Common myeloid progenitor, CD34-positive (primary cell): ENCODE data around the gene GHRH.

ENCODE experiments used
- CTCF ChIA-PET: fragments of 350-600 bp; sonication (Branson Sonifier 250); formaldehyde crosslinking; loops from one replicate; lab custom pipeline; 2021; ENCODE audit warnings: antibody characterized with exemption; lab: Charles Lee
- POLR2A ChIA-PET: fragments of 350-600 bp; sonication (Branson Sonifier 250); formaldehyde crosslinking; loops from one replicate; lab custom pipeline; 2021; ENCODE audit warnings: antibody characterized with exemption; lab: Charles Lee
- DNase-seq, 3 donors: peaks; one replicate each; pipeline versions ENCODE4 v3.0.0 to v3.0.0-alpha.2; 2013
- H3K27ac ChIP-seq, 2 experiments: 1 replicate in 1 of 2; 2 replicates in 1 of 2; pipeline ENCODE4 v1.7.0; 2013; ENCODE audit warnings: inconsistent platforms in 2 of 2, low read length in 2 of 2, mild to moderate bottlenecking in 2 of 2, low read depth in 1 of 2, moderate library complexity in 1 of 2; ENCODE audit not compliant: severe bottlenecking in 2 of 2, insufficient read depth in 1 of 2, poor library complexity in 1 of 2
- H3K27me3 ChIP-seq, 5 experiments: replicated peaks in 2 of 5; 1 replicate in 3 of 5; 2 replicates in 2 of 5; pipeline versions ENCODE4 v1.6.1 to v1.7.0; 2013; ENCODE audit warnings: low read length in 4 of 5, mild to moderate bottlenecking in 2 of 5, moderate library complexity in 2 of 5, inconsistent platforms in 1 of 5; ENCODE audit not compliant: insufficient read depth in 5 of 5, control insufficient read depth in 4 of 5
- H3K36me3 ChIP-seq, 4 experiments: 1 replicate in 2 of 4; 2 replicates in 2 of 4; pipeline versions ENCODE4 v1.6.1 to v1.7.0; 2013; ENCODE audit warnings: low read length in 3 of 4, control low read depth in 1 of 4, mild to moderate bottlenecking in 1 of 4; ENCODE audit not compliant: control insufficient read depth in 4 of 4, insufficient read depth in 4 of 4
- H3K4me1 ChIP-seq, 4 experiments: 1 replicate in 3 of 4; 2 replicates in 1 of 4; pipeline versions ENCODE4 v1.6.1 to v1.7.1; 2013; ENCODE audit warnings: low read length in 3 of 4, mild to moderate bottlenecking in 3 of 4, control low read depth in 1 of 4, inconsistent platforms in 1 of 4, moderate library complexity in 1 of 4; ENCODE audit not compliant: control insufficient read depth in 4 of 4, insufficient read depth in 4 of 4; ENCODE audit errors: control extremely low read depth in 1 of 4
- H3K4me3 ChIP-seq, 7 experiments: 1 replicate in 4 of 7; 2 replicates in 3 of 7; pipeline versions ENCODE4 v1.5.1 to v1.7.0; 2013; ENCODE audit warnings: mild to moderate bottlenecking in 7 of 7, low read length in 6 of 7, moderate library complexity in 6 of 7, inconsistent platforms in 2 of 7, low read depth in 2 of 7, control low read depth in 1 of 7; ENCODE audit not compliant: insufficient read depth in 4 of 7, control insufficient read depth in 1 of 7; ENCODE audit errors: extremely low read depth in 1 of 7
- H3K9me3 ChIP-seq, 5 experiments: 1 replicate in 4 of 5; 2 replicates in 1 of 5; pipeline versions ENCODE4 v1.6.1 to v1.7.1; 2013; ENCODE audit warnings: low read length in 4 of 5, mild to moderate bottlenecking in 2 of 5, inconsistent platforms in 1 of 5, low read depth in 1 of 5, moderate library complexity in 1 of 5; ENCODE audit not compliant: control insufficient read depth in 4 of 5, insufficient read depth in 2 of 5; ENCODE audit errors: control extremely low read depth in 1 of 5
- WGBS: methylation state at CpG from one replicate; pipeline ENCODE4 v1.1.5; 2013; ENCODE audit not compliant: insufficient coverage; 5-methylcytosine and 5-hydroxymethylcytosine counted together

GHRH gene

GRCh38 chr20:37266940-37267666, 5.5 kb upstream of the GHRH start:
- no peaks in the 10 kb centered on the region for H3K9me3 ChIP-seq
- no peak overlapping the region for H3K27ac ChIP-seq
- no peak overlapping the region for H3K4me3 ChIP-seq
- peaks cover 6 to 30% (median 23%) of the 10 kb centered on the region in 4 experiments for H3K4me1 ChIP-seq
- POLR2A ChIA-PET, result interaction anchor here (0.8 kb wide), 1 partner anchor 23 kb away, joined by 3 read pairs; no protein-coding TSS in a partner anchor
- CTCF ChIA-PET, result interaction anchor here (1.2 to 8.3 kb wide), 5 partner anchors 10 to 264 kb away, joined by 3 to 81 read pairs (median 8); partner anchors contain the start of genes BLCAP and MANBAL
- DNase-seq, result no peak
- WGBS, result 94% methylated on average over 8 of the region's 9 CpGs
- H3K36me3 ChIP-seq, result no peaks in the 10 kb centered on the region
- H3K27me3 ChIP-seq, result no peaks in the 10 kb centered on the region

GRCh38 chr20:37265152-37265551, 3.5 kb upstream of the GHRH start:
- Histone ChIP-seq H3K4me1 (peaks cover 2 to 12% (median 8%) of the 10 kb centered on the region in 4 experiments), H3K36me3 (no peaks in the 10 kb centered on the region), H3K27ac (no peak overlapping the region), H3K9me3 (no peaks in the 10 kb centered on the region), H3K4me3 (no peak overlapping the region), H3K27me3 (no peaks in the 10 kb centered on the region)
- CTCF ChIA-PET, result interaction anchor here (0.6 to 8.3 kb wide), 7 partner anchors 8 to 429 kb away, joined by 3 to 81 read pairs (median 3); partner anchors contain the start of gene BLCAP
- WGBS, result 60% methylated on average over 4 of the region's 4 CpGs
- POLR2A ChIA-PET, result interaction anchor here (0.7 kb wide), 1 partner anchor 116 kb away, joined by 3 read pairs; no protein-coding TSS in a partner anchor
- peak; percentile 44 to 93 (median 89) for DNase-seq

GRCh38 chr20:37263686-37264085, 2.1 kb upstream of the GHRH start:
- Histone ChIP-seq H3K36me3 (no peaks in the 10 kb centered on the region), H3K4me3 (no peak overlapping the region), H3K27me3 (no peaks in the 10 kb centered on the region), H3K9me3 (no peaks in the 10 kb centered on the region), H3K4me1 (peaks cover 0 to 5% (median 1%) of the 10 kb centered on the region in 4 experiments), H3K27ac (no peak overlapping the region)
- WGBS, result 98% methylated on average over 6 of the region's 6 CpGs
- CTCF ChIA-PET, result interaction anchor here (0.7 to 1.1 kb wide), 2 partner anchors 55 to 122 kb away, joined by 3 read pairs; no protein-coding TSS in a partner anchor
- DNase-seq, result no peak
- POLR2A ChIA-PET, result no interaction called here

GRCh38 chr20:37262505-37262904, 891 bp upstream of the GHRH start:
- H3K36me3 ChIP-seq, result no peaks in the 10 kb centered on the region
- WGBS, result 92% methylated on average over 8 of the region's 8 CpGs
- H3K4me1 ChIP-seq, result peaks cover 0 to 5% (median 1%) of the 10 kb centered on the region in 4 experiments
- no peak overlapping the region for H3K27ac ChIP-seq
- POLR2A ChIA-PET, result no interaction called here
- no peak for DNase-seq
- H3K27me3 ChIP-seq, result no peaks in the 10 kb centered on the region
- H3K9me3 ChIP-seq, result no peaks in the 10 kb centered on the region
- no peak overlapping the region for H3K4me3 ChIP-seq
- CTCF ChIA-PET, result no interaction called here

GRCh38 chr20:37260923-37261322, 691 bp downstream of the GHRH start:
- no peak for DNase-seq
- H3K27me3 ChIP-seq, result no peaks in the 10 kb centered on the region
- ChIA-PET CTCF (no interaction called here), POLR2A (no interaction called here)
- no peak overlapping the region for H3K4me3 ChIP-seq
- H3K4me1 ChIP-seq, result peaks cover 0 to 5% (median 1%) of the 10 kb centered on the region in 4 experiments
- H3K9me3 ChIP-seq, result no peaks in the 10 kb centered on the region
- H3K36me3 ChIP-seq, result no peaks in the 10 kb centered on the region
- WGBS, result 92% methylated on average over 4 of the region's 4 CpGs
- no peak overlapping the region for H3K27ac ChIP-seq

GRCh38 chr20:37259865-37260264, 1.7 kb downstream of the GHRH start:
- CTCF ChIA-PET, result no interaction called here
- H3K27ac ChIP-seq, result no peak overlapping the region
- H3K27me3 ChIP-seq, result no peaks in the 10 kb centered on the region
- POLR2A ChIA-PET, result no interaction called here
- H3K9me3 ChIP-seq, result no peaks in the 10 kb centered on the region
- WGBS, result 100% methylated on average over 1 of the region's 3 CpGs
- no peaks in the 10 kb centered on the region for H3K36me3 ChIP-seq
- peaks cover 0 to 3% (median under 1%) of the 10 kb centered on the region in 4 experiments for H3K4me1 ChIP-seq
- no peak overlapping the region for H3K4me3 ChIP-seq
- DNase-seq, result no peak

GRCh38 chr20:37259031-37259430, 2.6 kb downstream of the GHRH start:
- POLR2A ChIA-PET, result no interaction called here
- 97% methylated on average over 10 of the region's 11 CpGs for WGBS

More at GRCh38 chr20:37259031-37259430, 2.6 kb downstream of the GHRH start:
- no peaks in the 10 kb centered on the region for H3K27me3 ChIP-seq
- H3K4me3 ChIP-seq, result no peak overlapping the region
- H3K9me3 ChIP-seq, result peaks cover 0 to 3% (median 0%) of the 10 kb centered on the region in 5 experiments
- no peaks in the 10 kb centered on the region for H3K36me3 ChIP-seq
- H3K27ac ChIP-seq, result no peak overlapping the region
- H3K4me1 ChIP-seq, result no peaks in the 10 kb centered on the region
- no peak for DNase-seq
- CTCF ChIA-PET, result no interaction called here
